ENCODE results near the gene MEI4. TPM values are rescaled to one million over a fixed set of nuclear protein-coding genes. Genes with fewer than 3 reads are reported as not detected.
A peak's percentile ranks its signal among the peaks of the same experiment; 100 is the strongest.
"Not testable (repeated sequence)": the region's sequence is repeated elsewhere in the genome, so short reads cannot be mapped to it uniquely, and the experiment has no call there.

MEI4 gene, protein sequence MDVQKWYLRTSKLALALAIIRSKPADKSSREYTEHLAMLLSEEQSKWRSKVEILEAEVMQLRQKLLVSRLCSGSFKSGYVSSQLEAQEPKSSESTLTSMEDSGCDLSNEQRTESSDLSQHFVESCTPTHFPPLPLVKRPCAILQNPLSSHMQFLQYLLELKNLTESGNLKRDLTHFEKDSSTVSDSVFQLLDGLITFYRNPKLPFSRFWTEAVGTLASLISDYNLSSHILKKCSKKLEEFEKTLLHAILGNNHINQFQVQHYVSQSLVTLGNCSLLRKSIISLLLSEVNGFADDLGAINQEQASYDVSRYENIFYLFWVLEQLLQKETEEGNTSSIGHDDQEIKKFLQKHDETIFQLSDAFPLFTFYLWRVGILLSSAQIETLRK
- total RNA-seq (2014; rRNA removed; shearing (Covaris generic)) = 0.11 and 0.45 TPM in 2 replicates

DNA sequence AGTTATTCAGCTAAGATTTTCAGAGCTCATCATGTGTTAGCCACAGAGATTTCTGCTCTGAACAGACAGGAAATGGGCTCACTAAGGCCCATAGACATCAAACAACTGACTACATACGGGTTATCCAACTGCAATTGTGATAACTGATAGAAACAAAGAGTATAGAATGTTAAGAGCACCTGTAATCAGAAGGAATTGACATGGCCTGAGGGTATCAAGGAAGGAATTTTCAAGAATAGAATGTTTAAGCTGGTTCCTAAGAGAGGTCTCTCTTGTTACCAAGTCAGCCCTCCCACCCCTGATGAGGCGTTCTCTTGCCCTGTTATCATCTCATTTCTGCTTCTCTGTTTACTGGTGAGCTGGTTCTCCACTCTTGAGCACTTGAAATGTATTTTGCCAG lies at the start of gene MEI4:
TSS of gene MEI4 (plus strand) at position 301 of the 400 bp plus-strand sequence. CDS start 37,633 bp downstream, outside the sequence.
- DNase-seq (ENCODE audit: low read depth) = no peak

DNA sequence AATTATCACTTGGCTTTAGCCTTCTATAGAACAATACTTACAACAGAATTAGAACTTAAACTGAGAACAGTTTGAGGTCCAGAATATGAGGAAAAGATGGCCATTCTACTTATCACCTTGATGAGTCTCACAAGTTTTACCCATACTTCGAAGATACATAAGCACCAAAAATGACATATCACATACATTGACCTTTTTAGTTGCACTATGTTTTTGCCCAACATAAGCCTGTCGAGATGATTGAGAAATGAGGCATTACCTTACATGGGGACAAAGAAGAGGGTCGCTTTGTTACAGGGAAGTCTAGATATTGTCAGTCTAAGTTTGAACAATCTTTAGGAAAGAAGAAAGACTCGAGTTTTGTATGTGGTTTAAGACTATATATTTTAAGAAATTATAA lies 48.4 kb upstream of the MEI4 start:
- no peak for DNase-seq (ENCODE audit: low read depth)

DNA sequence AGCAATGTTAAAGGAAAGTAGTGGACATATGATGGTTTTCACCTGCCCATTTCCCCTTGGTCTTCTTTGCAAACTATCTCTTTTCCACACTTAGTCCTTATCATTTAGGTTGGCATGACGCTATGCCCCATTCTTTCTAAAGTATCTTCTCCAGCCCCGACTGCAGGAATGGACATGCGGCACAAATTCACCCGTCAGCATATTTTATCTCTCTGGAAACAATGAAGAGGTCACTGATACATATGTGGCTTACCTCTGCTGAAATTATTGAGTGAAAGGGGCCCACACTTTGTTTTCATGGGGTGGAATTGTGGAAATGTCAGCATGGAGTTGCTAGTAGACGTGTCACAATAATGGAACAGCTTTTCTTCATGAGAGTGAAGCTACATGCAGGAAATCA lies 45.8 kb upstream of the MEI4 start:
- no peak for DNase-seq (ENCODE audit: low read depth)

DNA sequence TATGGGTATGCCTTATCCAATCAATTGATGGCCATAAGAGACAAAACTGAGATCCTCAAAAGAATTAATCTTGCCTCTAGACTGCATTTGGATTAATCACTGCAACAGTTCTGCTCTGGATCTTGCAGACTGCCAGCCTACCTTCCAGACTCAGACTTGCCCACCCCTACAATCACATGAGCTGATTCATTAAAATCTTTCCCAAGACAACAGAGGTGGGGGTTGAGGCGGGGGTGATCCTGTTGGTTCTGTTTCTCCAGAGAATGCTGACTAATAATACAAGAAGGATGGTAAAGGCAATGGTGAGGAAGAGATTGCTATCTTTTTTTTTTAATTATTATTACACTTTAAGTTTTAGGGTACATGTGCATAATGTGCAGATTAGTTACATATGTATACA lies 43.7 kb upstream of the MEI4 start:
- DNase-seq (ENCODE audit: low read depth) = no peak

DNA sequence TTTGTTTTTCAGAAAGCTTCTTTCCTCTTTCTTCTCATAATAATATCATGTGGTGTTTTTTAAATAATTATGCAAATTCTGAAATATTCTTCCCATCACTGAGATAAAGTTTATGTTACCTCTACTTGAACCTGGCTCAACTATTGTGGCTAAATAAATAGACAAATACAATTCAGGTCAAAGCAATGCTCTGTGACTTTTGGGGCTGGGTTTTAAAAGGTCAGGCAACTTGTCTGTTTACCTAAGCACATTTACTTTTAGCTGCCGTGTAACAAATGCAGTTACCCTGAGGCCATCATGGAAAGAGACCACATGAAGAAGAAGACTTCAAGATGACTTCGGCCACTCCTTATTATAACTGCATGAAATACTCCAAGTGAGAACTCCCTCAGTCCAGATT lies 33.7 kb upstream of the MEI4 start:
- no peak for DNase-seq (ENCODE audit: low read depth)

DNA sequence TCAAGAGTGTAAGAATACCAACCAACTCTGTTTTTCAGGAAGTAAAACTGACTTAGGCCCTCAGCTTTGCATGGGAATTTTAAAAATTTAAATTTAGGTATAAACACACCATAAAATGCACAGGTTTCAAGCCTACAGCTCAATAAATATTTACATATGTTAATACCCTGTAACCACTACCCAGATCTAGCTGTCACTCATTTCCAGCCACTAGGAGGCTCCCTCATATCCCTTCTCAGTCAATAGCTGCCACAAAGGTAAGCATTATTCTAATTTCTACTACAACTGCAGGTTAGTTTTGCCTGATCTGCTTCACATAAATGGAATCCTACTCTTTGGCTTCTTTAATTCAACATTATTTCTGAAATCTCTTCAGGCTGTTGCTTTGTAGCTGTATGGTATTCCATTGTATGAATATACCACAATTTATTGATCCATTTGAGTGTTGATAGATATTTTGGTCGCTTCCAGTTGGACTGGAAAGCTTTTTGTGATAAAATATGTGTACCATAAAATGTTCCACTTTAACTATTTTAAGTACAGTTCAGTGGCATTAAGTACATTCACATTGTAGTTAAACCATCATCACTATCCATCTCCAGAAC lies 32.5 kb upstream of the MEI4 start:
- no peak for DNase-seq (ENCODE audit: low read depth)

DNA sequence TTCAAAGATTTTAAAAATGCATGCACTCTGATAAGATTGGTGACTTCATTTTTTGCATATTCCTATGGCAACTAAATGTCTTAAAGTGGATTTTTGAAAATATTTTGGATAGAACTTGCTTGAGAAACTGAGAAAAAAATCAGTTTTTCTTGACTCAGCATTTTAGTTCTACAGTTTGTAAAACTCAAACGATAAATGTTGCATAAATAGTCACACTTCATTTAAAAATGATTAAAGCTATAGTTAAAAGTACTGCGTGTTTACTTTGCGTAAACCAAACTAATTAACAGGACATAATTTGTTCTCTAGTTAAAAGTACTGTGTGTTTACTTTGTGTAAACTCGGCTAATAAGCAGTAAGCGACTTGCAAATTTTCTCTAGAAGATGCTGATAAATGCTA lies 28.3 kb upstream of the MEI4 start:
- no peak for DNase-seq (ENCODE audit: low read depth)

DNA sequence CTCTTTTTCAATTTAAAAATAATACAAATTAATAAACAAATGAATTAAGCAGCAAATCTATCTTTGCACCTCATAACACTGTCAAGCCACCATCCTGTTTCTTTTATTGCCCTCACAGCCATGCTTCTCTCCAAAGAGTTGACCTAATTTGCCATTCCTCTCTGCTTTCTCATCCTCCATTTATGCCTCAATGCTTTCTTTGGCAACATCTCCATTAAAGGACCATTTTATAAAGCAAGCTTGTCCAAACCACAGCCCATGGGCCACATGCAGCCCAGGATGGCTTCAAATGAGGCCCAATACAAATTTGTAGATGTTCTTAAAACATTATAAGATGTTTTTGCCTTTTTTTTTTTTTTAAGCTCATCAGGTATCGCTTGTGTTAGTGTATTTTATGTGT lies 26.4 kb upstream of the MEI4 start:
- DNase-seq (ENCODE audit: low read depth) = no peak

DNA sequence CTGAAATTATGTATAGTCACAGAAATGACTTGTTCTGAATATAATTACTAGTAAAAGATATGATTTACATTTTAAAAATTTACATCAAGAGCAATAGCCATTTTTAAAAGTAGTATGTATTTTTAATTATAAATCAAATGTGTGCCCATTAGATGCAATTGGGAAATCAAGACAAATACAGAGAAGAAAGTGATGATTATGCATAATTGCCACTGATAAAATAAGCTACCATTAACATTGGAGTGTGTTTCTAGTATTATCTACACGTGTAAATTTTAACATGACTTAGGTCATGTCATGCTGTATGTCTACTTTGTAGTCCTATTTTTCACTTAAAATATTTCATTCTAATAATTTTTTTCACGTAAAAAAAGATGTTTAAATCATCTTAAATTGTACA lies 22.8 kb upstream of the MEI4 start:
- DNase-seq (ENCODE audit: low read depth) = no peak

DNA sequence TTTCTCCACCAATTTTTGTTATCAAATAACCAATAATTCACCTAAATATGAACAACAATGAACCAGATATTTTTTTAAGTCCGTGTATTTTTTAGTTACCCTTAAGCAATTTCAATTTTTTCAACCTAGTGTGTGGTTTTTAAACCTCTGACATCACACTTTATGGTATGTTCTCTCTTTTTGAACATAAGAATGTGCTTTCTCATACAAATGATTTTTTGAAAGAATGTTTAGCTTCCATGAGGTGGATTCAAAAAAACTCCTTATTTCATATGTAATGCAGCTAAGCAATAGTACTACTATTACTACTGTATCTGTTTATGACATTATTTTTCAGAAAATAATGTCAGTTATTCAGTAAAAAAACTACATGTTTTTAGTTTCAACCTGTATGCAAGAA lies 19.4 kb upstream of the MEI4 start:
- DNase-seq (ENCODE audit: low read depth) = no peak

DNA sequence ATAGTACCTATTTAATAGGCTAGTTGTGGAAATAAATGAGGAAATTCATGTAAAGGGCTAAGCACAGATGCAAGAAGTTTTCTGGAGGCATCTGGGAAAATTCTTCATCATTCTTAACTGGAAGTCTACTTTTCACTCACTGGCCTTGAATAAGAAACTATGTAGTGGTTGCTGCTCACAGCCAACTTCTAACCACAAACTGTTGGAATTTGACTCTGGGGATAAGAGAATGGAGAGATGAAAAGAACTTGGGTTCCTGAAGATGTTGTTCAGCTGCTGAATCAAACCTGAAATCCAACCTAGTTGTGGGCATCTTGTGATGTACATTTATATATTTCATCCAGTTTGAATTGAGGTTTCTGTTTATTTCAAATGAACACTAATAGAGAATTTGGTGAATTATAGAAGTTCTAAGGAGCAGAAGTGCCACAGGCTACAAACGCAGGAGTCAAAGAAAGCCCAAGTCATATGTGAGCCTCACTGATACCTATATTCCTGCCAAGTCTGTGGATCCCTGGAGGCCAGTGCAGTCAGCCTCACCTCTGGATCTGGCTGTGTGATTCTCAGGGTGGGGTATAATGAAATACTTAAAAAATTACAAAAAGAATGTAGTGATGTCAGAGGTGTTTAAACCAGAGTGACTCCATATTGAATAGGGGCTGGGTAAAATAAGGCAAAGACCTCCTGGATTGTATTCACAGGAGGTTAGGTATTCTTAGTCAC lies 18.7 kb upstream of the MEI4 start:
- no peak for DNase-seq (ENCODE audit: low read depth)

DNA sequence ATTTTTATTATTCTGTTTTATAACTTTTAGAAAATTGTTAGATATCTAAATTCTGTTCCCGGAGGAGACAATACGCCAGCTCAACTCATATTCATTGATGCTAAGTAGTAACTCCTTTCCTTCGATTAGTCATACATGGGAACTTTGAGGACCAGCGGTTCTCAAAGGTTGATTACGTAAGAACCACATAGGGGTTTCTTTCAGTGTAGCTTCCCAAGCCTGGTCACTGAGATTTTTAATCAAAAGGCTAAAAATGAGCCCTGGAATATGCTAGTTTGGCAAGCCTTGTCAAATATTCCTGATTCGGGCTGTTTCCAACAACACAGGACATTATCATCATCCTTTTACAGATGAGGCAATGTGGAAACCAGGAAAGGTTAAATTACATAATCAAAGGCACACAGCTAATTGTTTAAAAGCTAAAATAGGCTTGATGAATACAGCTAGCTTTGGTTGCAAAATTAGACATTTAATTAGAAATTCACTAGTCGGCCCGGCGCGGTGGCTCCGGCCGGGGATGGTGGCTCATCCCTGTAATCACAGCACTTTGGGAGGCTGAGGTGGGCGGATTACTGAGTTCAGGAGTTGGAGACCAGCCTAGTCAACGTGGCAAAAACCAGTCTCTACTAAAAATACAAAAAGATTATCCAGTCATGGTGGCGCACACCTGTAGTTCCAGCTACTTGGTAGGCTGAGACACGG lies 14.6 kb upstream of the MEI4 start:
- no peak for DNase-seq (ENCODE audit: low read depth)

DNA sequence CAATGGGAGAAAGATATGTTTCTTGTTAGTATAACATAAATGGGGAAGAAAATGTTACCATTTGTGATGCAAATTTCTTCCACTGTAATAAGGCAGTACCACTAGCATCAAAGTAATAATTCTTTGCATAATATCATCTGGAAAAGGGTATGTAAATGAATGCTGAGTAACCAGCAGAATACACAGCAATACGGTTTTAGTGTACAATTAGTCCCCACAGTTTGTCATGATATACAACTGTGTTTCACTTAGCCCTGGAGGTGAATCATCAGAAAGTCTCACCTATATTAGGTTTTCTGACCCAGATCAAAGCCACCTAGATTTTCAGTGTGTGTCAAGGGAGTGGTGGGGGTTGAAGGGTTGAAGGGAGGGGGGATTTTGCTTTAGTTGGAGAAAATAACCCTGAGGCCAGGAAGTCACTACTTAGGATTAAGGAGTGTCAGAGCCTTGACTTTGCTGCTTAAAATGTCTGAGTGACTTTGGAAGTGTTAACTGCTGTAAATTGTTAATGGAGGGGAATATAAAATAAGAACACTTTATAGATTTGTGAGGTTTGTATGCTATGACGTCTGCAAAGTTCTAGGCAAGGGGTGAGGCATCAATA lies 8.6 kb upstream of the MEI4 start:
- no peak for DNase-seq (ENCODE audit: low read depth)

DNA sequence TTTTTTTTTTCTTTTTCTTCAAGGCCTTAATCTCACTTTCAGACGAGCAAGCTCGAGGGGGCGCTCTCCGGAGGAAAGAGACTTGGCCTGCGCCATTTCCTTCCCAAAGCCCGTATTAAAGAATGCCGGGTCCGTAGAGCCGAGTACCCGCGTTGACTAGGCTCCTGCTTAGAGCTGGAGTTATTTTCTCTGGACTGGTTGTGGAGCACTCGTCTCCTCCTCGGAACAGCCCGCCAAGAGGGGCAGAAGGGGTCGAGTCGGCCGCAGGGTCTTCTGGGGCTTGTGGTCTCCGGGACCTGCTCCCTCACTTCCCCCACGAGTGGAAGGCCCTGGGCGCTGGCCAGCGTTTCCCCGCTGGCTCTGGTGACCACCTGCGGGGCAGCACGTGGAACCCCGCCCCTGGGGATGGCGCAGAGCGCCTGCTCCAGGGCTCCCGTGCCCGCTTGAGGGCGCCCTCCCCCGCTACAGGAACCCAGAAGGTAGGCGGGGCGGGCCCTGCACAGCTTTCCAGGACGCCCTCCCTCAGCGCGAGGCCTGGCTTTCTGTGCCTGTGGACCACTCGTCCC lies 2.7 kb upstream of the MEI4 start:
- peak; percentile 66 for DNase-seq (ENCODE audit: low read depth)

DNA sequence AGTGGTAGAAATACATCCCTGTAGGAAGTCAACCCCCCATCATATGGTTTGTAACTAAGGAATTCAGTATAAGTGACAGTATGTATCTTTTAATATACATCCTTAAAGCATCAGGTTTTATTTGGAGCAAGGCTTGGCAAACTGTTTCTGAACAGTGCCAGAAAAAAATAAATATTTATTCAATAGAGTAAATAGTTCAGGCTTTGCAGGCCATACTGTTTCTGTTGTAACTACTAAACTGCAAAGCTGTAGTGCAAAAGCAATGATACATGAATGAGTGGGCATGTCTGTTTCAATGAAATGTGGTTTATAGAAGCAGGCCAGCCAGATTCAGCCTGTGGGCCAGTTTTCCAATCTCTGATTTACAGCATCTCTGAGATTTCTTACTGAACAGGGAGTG lies 977 bp downstream of the MEI4 start:
- DNase-seq (ENCODE audit: low read depth) = no peak

DNA sequence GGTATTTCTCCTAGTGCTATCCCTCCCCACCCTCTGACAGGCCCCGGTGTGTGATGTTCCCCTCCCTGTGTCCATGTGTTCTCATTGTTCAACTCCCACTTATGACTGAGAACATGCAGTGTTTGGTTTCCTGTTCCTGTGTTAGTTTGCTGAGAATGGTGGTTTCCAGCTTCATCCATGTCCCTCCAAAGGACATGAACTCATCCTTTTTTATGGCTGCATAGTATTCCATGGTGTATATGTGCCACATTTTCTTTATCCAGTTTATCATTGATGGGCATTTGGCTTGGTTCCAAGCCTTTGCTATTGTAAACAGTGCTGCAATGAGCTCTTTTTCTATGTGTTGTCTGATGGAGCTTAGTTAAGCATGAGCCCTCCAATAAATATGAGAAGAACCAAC lies 2.2 kb downstream of the MEI4 start:
- not testable (repeated sequence) for DNase-seq (ENCODE audit: low read depth)

DNA sequence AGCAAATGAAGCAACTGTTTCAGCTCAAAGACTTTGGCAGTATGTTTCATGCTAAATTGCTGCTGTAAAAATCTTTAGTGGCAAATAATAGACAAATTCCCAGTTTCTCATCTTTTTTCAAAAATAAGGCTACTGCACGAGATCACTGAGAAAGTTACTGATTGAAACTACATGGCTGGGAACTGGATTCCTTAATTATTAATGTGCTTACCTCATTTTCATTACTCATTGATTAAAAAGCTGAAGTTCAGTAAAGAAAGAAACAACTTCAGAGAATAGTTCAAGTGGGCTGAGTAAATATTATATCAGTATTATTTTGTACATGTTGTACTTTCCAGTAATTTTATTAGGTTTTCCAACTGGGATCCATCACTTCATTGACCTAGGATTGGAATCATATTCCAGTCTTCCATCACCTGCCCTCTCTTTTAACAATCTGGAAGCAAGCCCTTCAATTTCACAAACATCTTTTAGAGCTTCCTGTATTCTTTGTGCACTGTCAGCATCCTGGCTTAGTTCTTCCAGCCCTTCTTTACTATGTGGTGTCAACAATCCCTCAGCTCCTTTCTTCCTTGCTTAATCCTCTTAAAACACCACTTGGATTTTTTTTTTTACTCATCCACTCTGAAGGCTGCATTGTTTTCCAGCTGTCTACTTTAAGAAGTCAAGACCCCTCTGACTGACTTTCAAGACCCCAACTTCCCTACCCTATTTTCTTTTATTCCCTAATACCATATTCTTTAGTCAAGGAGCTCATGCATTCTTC lies 4.3 kb downstream of the MEI4 start:
- no peak for DNase-seq (ENCODE audit: low read depth)

DNA sequence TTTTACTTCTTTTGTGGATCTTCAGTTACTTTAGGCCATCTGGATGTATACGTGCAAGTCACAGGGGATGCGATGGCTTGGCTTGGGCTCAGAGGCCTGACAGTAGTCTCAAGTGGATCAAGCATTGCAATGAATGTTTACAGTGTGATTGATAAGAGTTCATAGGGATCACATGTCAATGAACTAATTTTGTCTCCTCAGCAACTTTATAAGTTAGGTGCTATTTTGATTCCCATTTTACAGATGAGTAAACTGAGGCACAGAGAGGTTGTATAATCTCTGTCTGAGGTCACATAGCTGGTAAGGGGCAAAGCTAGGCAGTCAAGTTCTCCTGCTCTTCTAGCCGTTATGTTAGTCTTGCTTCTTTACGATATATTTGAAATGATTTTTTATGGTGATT lies 13.5 kb downstream of the MEI4 start:
- DNase-seq (ENCODE audit: low read depth) = no peak

DNA sequence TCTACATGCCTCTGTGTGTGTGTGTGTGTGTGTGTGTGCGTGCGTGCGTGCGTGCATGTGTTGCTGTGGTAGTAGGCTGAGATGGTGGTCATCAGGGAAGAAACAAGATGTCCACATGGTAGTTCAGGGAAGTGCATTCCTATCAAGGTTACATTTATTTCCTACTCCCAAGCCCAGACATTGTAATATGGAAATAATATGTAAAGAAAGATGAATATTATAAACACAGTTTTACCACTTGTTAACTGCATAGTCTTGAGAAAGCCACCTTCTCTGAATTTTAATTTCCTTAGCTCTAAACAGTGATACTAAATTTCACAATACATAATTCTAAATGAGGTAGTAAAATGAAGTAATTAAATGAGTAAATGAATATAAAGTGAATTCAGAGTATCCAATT lies 14.0 kb downstream of the MEI4 start:
- DNase-seq (ENCODE audit: low read depth) = no peak

DNA sequence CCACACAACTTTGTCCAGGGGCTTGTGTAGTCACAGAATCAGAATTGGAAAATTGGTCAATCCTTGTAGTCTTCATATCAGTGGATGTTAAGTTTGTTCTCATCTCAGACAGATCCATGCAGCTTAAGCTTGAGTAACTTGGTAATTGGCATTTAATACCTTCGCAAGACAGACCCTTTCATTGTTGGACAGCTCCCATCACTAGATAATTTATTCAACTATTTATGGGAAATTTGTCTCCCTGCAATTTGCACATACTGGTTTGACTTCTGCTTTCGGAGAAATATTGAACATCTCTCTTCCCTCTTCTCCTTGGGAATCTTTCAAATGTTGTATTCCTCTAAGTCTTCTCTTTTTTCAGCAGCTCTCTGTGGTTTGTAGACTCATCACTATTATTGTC lies 17.1 kb downstream of the MEI4 start:
- DNase-seq (ENCODE audit: low read depth) = no peak

DNA sequence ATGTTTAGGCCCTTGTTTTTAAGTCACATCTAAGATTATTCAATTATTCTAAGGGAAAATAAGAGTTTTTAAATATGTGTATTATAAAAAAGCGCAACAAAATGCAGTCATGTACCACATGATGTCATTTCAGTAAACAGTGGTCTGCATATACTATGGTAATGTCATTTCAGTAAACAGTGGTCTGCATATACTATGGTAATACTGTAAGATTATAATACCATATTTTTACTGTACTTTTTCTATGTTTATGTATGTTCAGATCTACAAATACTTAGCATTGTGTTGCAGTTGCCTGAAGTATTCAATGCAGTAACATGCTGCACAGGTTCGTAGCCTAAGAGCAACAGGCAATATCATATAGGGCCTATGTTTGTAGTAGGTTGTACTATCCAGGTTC lies 21.4 kb downstream of the MEI4 start:
- DNase-seq (ENCODE audit: low read depth) = no peak

All from Daoy (cell line).